ENCODE data around the gene PRRT4. TPM values are rescaled to one million over a fixed set of nuclear protein-coding genes. Genes with fewer than 3 reads are reported as not detected.

The PRRT4 gene
- total RNA-seq, 2 donors from 2014 or later: 0.13 to 0.45 TPM

DNA sequence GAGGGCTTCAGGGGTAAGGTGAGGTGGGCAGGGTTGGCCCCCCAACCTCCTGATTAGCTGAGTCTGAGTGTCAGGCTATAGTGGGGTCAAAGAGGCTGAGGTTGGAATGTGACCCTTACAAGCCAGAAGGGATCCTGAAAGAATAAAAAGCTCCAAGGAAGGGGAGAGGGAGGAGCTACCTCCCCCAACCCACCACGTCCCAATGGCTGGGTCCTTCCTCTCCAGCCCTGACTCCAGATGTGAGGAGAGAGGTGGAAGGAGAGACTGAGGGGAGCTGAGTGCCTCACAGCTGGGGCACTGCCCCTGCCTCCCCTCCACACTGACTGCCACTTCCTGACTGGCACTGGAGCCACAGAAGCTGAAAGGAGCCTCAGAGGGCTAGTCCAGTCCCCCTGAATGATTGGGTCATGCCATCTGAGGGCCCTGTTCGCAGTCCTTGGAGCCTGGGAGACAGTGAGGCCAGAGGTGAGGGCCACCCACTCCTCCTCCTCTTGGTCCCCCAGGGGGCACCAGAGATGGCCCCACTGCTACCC, 27.7 kb upstream of the PRRT4 start:
- Mint-ChIP-seq H3K27me3 (no peaks in the 10 kb centered on the region), H3K4me1 (no peaks in the 10 kb centered on the region), H3K27ac (no peak overlapping the region), H3K9me3 (no peaks in the 10 kb centered on the region), H3K4me3 (no peak overlapping the region), H3K36me3 (ENCODE audit: low read depth) (peaks cover 6% of the 10 kb centered on the region)
- no peak for ATAC-seq (replicated peaks)

DNA sequence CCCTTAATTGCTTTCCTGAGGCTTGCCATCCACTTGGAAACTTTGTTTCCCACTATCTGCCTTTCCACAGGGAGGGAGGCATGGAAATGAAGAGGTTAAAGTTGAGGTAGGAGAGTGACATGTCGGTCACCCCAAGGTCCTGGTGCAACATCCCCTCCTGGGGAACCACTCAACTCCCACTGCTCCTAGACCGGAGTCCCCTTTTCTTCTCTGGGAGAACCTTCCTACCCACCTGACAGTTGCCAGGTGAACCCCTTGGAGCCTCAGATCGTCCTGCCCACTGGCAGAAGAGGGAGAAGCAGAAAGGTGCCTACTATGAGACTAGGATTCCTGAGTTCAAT, 26.6 kb upstream of the PRRT4 start:
- ATAC-seq (replicated peaks): no peak
- Mint-ChIP-seq H3K9me3 (no peaks in the 10 kb centered on the region), H3K36me3 (ENCODE audit: low read depth) (peaks cover 4% of the 10 kb centered on the region), H3K4me1 (no peaks in the 10 kb centered on the region), H3K27me3 (no peaks in the 10 kb centered on the region), H3K4me3 (no peak overlapping the region), H3K27ac (no peak overlapping the region)

DNA sequence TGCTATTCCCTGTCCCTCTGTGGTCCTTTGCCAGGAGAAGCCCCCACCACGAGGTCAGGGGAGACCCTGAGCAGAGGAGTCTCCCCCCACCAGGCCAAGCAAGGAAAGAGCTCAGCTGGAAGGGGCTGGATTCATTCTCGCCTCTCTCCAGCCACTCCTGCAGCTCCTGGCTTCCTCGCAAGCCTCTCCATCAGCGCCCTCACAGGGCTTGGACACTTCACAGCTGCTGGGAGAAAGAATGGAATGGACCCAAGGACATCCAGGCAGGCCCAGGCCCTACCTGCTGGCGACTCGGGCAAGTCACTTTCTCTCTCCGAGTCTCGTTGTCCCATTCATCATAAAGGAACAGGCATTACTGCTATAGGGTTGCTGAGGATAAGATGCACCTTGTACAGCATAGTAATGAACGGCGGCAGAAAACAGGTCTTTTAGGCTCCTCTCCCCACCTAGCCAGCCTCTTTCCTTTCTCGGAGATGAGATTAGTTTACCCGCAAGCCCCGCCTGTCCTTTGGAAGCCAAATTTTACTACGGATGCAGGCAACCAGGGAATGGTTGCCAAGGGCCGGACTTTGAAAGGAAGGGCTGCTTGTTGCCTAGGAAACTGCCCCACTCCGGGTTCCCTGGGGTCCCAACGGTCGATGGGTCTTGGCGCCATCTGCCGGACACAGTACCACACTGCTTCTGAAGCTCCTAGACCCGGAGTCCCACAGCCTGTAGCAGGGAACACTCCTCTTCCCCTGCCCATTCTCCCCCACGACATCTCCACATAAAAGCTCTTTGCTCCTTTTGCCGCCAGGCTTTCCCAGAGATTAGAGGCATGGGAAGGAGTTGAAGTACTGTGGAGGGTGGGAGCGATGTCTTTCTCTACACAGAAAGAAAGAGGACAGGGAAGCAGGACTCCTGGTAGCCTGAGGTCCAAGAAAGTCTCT, 26.0 kb upstream of the PRRT4 start:
- no peaks in the 10 kb centered on the region for H3K36me3 Mint-ChIP-seq (ENCODE audit: low read depth)

DNA sequence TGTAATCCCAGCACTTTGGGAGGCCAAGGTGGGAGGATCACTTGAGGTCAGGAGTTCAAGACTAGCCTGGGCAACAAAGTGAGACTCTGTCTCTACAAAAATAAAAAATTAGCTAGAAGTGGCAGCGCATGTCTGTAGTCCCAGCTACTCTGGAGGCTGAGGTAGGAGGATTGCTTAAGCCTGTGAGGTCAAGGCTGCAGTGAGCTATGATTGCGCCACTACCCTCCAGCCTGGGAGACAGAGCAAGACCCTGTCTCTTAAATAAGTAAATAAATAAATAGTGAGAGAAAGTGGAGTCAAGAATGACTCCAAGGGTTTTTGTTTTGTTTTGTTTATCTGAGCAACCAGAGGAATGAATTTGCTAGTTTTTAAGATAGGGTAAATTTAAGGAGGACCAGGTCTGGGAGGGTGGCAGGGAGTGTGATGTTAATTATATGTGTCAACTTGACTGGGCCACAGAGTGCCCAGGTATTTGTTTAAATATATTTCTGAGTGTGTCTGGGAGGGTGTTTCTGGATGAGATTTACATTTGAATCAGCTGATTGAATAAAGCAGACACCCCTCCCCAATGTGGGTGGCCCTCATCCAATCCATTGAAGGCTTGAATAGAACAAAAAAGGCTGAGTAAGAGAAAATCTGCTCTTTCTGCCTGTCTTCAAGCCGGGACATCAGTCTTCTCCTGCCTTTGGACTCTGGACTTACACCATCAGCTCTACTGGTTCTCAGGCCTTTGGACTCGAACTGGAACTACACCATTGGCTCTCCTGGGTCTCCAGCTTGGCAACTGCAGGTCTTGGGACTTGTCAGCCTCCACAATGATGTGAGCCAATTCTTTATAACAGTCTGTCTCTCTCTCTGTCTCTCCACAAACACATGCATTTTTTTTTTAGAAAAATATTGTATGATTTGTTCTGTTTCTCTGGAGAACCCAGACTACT, 24.8 kb upstream of the PRRT4 start:
- Mint-ChIP-seq H3K27ac (no peak overlapping the region), H3K9me3 (no peaks in the 10 kb centered on the region), H3K4me3 (no peak overlapping the region), H3K27me3 (no peaks in the 10 kb centered on the region), H3K4me1 (no peaks in the 10 kb centered on the region), H3K36me3 (ENCODE audit: low read depth) (no peaks in the 10 kb centered on the region)
- no peak for ATAC-seq (replicated peaks)

More for the DNA sequence above, 26.0 kb upstream of the PRRT4 start:
- no peaks in the 10 kb centered on the region for H3K4me1 Mint-ChIP-seq
- no peak overlapping the region for H3K4me3 Mint-ChIP-seq
- H3K27me3 Mint-ChIP-seq: no peaks in the 10 kb centered on the region
- ATAC-seq (replicated peaks): peak; percentile 78
- no peaks in the 10 kb centered on the region for H3K9me3 Mint-ChIP-seq
- H3K27ac Mint-ChIP-seq: no peak overlapping the region

DNA sequence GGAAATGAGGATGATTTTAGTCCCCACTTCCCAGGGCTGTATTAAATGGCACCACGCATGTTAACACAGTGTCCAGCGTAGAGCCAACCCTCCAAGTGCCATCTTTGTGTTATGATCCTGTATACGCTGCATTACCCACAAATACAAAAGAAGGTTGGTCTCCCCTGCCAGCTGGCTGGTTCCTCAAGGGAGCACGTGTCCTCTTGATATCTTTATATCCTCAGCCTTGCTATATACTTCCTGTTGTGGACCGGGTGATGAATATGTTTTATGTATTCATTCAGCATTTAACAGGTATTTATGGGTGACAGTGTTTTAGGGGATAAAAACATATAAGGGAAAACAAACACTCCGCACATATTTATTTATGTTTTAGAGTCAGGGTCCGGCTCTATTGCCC, 23.2 kb upstream of the PRRT4 start:
- Mint-ChIP-seq H3K27ac (no peak overlapping the region), H3K4me3 (no peak overlapping the region), H3K27me3 (no peaks in the 10 kb centered on the region), H3K36me3 (ENCODE audit: low read depth) (no peaks in the 10 kb centered on the region), H3K4me1 (no peaks in the 10 kb centered on the region), H3K9me3 (no peaks in the 10 kb centered on the region)
- ATAC-seq (replicated peaks): no peak

DNA sequence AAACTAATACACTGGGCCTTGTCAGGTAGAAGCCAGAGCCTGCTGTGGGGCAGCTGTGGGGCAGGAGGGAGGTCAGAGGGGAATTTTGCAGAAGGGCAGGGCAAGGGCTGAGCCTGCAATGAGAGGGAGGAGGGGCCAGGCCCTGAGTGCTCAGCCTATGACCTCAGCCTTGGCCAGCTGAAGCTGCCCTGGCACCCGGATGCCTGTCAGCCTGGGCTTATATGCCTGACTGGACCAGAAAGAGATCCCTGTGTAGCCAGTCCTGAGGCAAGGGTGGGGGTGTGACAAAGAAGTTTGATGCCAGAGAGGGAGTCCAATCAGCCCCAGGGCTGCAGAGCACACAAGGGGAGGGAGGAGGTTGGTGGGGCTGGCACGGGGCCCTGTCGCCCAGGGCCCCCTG, 22.3 kb upstream of the PRRT4 start:
- Mint-ChIP-seq H3K4me1 (no peaks in the 10 kb centered on the region), H3K4me3 (no peak overlapping the region), H3K27ac (no peak overlapping the region), H3K9me3 (no peaks in the 10 kb centered on the region), H3K27me3 (no peaks in the 10 kb centered on the region), H3K36me3 (ENCODE audit: low read depth) (no peaks in the 10 kb centered on the region)
- ATAC-seq (replicated peaks): no peak

DNA sequence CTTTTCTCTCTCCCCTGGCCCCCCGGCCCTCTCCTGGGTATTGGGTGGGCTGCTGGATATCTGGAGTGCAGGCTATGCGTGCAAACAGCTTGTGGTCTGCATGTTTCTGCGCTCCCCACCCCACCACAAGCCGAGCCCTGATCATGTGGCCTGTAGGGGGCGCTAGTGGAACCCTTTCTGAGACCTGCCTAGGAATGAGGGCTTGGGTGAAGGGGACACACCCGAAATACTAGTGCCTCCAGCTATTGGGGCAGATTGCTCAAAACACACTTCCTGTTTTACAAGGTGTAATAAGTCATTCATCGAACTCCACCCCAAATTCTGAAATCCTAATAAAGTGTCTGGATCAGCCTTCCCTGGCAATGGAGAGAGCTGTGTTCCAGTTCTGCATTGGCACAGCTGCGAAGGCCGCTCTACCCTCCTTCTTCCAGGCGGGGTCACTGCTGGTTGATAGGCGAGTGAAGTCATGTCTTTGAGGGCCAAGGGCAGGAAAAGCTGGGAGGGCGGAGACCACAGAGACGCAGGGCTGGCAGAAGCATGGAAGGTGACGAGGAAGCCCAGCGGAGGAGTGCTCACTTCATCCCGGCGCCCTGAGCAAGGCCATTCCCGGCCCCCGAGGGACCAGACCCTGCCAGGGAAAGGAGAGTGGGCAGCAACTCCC, 19.8 kb upstream of the PRRT4 start:
- Mint-ChIP-seq H3K9me3 (no peaks in the 10 kb centered on the region), H3K27ac (no peak overlapping the region), H3K4me1 (no peaks in the 10 kb centered on the region), H3K36me3 (ENCODE audit: low read depth) (no peaks in the 10 kb centered on the region), H3K4me3 (no peak overlapping the region), H3K27me3 (no peaks in the 10 kb centered on the region)
- peak; percentile 37 for ATAC-seq (replicated peaks)

DNA sequence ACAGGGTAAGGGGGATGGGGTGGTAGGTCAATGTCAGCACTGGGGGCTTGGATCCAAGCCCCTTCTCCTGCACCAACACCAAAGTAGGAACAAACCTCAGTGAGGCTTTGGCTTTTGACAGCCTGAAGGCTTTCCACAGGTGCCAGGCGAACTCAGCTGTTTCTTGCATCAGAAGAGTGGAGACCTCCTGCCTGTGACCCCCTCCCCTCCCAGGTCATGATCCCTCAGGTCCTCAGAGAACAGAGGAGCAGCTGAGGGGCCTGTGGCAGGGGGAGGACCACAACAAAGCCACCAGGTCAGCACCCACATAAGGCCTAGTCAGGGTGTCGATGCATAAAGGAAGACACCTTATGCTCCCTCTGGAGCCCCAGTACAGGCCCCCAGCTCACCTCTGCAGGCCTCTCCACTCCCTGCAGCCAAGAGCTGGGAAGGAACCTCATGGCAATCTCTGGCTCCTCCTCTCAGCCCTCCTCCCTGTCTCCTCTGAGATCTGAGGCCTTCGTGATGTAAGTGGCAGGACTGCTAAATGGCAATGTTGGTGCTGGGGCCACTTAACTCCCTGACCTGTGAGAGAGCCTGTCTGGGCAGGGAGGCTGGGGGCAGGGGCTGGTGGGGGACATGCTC, 19.1 kb upstream of the PRRT4 start:
- Mint-ChIP-seq H3K36me3 (ENCODE audit: low read depth) (no peaks in the 10 kb centered on the region), H3K27me3 (no peaks in the 10 kb centered on the region)
- no peak for ATAC-seq (replicated peaks)

DNA sequence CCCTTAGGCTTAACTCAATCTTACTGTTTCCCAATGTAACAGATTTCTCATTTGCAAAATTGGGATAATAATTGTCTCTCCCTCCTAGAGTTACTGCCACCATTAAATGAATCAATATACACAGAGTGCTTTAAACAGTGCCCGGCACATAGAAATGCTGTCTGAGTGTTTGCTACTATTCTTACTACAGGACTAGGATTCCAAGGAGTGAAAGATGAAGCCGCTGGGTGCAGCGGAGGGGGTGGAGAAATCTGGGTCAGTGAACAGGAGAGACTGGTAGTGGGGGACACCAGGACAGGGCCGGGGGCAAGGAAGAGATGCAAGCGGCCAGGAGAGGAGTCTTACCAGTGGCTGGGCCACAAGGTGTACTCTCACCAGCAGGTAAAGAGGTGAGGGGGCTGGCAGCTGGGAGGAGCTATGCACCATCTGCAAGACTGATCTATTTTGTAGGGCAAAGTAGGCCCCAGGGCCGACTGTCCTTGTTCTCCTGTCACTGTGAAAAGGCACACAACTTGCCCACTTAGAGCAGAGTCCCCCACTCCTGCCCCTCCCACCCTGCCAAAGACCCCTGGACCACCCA, 18.5 kb upstream of the PRRT4 start:
- no peak for ATAC-seq (replicated peaks)
- Mint-ChIP-seq H3K27me3 (no peaks in the 10 kb centered on the region), H3K4me1 (no peaks in the 10 kb centered on the region), H3K4me3 (no peak overlapping the region), H3K27ac (no peak overlapping the region), H3K36me3 (ENCODE audit: low read depth) (no peaks in the 10 kb centered on the region), H3K9me3 (no peaks in the 10 kb centered on the region)

More for the DNA sequence above, 19.1 kb upstream of the PRRT4 start:
- Mint-ChIP-seq H3K27ac (no peak overlapping the region), H3K9me3 (no peaks in the 10 kb centered on the region), H3K4me3 (no peak overlapping the region), H3K4me1 (no peaks in the 10 kb centered on the region)

DNA sequence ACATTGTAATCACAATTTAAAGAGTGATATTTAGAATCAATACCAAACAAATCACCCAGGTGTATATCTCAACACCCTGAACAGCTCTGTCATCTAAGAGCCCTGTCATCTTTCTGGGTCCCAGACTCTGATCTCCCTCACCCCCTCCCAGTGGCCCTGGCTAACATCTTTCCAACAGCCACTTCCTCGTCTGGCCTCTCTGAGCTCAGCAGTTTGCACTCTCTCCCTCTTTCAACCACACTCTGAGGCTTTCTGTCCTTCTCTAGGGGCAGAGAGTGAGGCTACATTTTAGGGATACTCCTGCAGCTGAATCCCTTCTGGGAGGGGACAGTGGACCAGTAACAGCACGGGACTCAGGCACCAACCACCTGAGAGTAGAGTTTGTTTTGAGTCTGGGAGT, 17.1 kb upstream of the PRRT4 start:
- Mint-ChIP-seq H3K36me3 (ENCODE audit: low read depth) (no peaks in the 10 kb centered on the region), H3K4me3 (no peak overlapping the region), H3K4me1 (no peaks in the 10 kb centered on the region), H3K9me3 (no peaks in the 10 kb centered on the region), H3K27ac (no peak overlapping the region), H3K27me3 (peaks cover 3% of the 10 kb centered on the region)
- ATAC-seq (replicated peaks): no peak

DNA sequence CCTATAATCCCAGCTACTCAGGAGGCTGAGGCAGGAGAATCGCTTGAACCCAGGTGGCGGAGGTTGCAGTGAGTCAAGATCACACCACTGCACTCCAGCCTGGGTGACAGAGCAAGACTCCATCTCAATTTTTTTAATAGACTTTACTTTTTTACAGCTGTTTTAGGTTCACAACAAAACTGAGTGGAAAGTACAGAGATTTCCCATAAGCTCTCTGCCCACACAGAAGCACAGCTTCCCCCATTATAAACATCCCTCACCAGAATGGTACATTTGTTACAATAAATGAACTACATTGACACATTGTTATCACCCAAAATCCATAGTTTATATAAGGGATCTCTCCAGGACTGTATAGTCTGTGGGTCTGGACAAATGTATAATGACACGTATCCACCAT, 14.6 kb upstream of the PRRT4 start:
- H3K27me3 Mint-ChIP-seq: peaks cover 7% of the 10 kb centered on the region
- H3K36me3 Mint-ChIP-seq (ENCODE audit: low read depth): no peaks in the 10 kb centered on the region
- H3K27ac Mint-ChIP-seq: no peak overlapping the region
- no peak overlapping the region for H3K4me3 Mint-ChIP-seq
- no peaks in the 10 kb centered on the region for H3K9me3 Mint-ChIP-seq
- no peaks in the 10 kb centered on the region for H3K4me1 Mint-ChIP-seq
- ATAC-seq (replicated peaks): no peak

DNA sequence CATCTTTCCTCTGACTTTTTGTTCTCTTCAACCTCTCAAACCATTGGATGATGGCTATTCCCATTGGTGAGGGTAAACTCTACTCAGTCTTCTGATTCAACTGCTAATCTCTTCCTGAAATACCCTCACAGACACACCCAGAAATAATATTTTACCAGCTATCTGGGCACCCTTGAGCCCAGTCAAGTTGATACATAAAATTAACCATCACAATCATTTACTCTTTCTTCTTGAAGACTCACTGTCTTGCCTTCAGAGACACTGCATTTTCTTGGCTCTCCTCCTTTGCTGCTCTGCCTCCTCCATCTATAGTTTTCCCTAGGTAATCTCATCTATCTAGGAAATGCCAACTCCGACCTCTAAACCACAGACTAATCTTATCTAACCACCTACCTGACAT, 12.6 kb upstream of the PRRT4 start:
- no peaks in the 10 kb centered on the region for H3K9me3 Mint-ChIP-seq
- no peak overlapping the region for H3K27ac Mint-ChIP-seq
- H3K4me1 Mint-ChIP-seq: no peaks in the 10 kb centered on the region
- no peak for ATAC-seq (replicated peaks)
- no peaks in the 10 kb centered on the region for H3K36me3 Mint-ChIP-seq (ENCODE audit: low read depth)
- peaks cover 10% of the 10 kb centered on the region for H3K27me3 Mint-ChIP-seq
- H3K4me3 Mint-ChIP-seq: no peak overlapping the region

DNA sequence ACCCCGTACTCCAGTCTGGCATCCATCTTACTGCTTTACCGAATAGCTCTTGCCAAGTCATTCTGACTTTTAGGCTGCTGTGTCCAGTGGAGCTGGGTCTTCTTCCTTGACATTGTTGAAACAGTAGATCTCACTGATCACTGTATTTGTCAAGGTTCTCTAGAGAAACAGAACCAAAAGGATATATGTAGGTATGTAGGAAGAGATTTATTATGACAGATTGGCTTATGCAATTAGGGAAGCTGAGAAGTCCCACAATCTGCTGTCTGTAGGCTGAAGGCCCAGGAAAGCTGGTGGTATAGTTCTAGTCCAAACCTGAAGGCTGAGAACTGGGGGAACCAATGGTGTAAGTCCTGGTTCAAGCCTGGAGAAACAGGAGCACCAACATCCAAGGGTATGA, 12.1 kb upstream of the PRRT4 start:
- H3K4me3 Mint-ChIP-seq: no peak overlapping the region
- no peak overlapping the region for H3K27ac Mint-ChIP-seq
- H3K9me3 Mint-ChIP-seq: no peaks in the 10 kb centered on the region
- peaks cover 10% of the 10 kb centered on the region for H3K27me3 Mint-ChIP-seq
- no peaks in the 10 kb centered on the region for H3K4me1 Mint-ChIP-seq
- no peaks in the 10 kb centered on the region for H3K36me3 Mint-ChIP-seq (ENCODE audit: low read depth)
- ATAC-seq (replicated peaks): no peak

DNA sequence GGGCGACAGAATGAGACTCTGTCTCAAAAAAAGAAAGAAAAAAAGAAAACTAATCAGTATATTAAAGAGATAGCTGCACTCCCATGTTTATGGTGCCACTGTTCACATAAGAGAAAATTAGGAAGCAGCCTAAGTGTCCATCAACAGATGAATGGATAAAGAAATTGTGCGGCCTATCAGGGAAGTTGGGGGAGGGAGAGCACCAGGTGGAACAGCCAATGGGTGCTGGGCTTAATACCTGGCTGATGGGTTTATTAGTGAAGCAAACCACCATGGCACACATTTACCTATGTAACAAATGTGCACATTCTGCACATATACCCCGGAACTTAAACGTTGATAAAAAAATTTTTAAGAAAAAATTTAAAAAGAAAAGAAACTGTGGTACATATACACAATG, 9.0 kb upstream of the PRRT4 start:
- no peak for ATAC-seq (replicated peaks)
- H3K27me3 Mint-ChIP-seq: peaks cover 28% of the 10 kb centered on the region
- no peaks in the 10 kb centered on the region for H3K4me1 Mint-ChIP-seq
- no peaks in the 10 kb centered on the region for H3K9me3 Mint-ChIP-seq
- H3K27ac Mint-ChIP-seq: no peak overlapping the region
- no peaks in the 10 kb centered on the region for H3K36me3 Mint-ChIP-seq (ENCODE audit: low read depth)
- no peak overlapping the region for H3K4me3 Mint-ChIP-seq
